Measurements from ENCODE around the gene DAD1.

DNA sequence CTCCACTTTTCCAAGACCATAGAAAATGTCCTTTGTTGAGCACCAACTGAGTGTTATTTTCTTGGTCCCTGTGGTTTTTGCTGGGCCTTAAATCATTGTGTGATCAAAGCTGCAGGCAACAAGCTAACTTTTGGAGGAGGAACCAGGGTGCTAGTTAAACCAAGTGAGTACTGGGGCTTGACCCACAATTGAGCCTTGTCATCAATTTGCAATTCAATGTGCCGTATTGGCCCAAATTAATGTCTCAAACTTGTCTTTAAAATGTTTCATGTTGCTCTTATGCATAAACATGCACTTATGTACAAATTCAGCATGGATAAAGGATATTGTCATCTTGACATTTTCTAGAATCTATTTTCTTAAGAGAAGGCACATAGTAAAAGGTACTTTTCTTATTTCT lies 62.3 kb downstream of the DAD1 start:
- TF ChIP-seq, protein P1, sequence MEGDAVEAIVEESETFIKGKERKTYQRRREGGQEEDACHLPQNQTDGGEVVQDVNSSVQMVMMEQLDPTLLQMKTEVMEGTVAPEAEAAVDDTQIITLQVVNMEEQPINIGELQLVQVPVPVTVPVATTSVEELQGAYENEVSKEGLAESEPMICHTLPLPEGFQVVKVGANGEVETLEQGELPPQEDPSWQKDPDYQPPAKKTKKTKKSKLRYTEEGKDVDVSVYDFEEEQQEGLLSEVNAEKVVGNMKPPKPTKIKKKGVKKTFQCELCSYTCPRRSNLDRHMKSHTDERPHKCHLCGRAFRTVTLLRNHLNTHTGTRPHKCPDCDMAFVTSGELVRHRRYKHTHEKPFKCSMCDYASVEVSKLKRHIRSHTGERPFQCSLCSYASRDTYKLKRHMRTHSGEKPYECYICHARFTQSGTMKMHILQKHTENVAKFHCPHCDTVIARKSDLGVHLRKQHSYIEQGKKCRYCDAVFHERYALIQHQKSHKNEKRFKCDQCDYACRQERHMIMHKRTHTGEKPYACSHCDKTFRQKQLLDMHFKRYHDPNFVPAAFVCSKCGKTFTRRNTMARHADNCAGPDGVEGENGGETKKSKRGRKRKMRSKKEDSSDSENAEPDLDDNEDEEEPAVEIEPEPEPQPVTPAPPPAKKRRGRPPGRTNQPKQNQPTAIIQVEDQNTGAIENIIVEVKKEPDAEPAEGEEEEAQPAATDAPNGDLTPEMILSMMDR (IDR thresholded peaks at IDR 0.05), result no peak
- no peak for TF ChIP-seq POLR2AphosphoS5 (IDR thresholded peaks at IDR 0.05; ENCODE audit: insufficient read depth in 1 of 2, low read depth in 1 of 2)
